ENCODE results near the gene ZNF692. TPM values are rescaled to one million over a fixed set of nuclear protein-coding genes. Genes with fewer than 3 reads are reported as not detected.

The ZNF692 gene, protein sequence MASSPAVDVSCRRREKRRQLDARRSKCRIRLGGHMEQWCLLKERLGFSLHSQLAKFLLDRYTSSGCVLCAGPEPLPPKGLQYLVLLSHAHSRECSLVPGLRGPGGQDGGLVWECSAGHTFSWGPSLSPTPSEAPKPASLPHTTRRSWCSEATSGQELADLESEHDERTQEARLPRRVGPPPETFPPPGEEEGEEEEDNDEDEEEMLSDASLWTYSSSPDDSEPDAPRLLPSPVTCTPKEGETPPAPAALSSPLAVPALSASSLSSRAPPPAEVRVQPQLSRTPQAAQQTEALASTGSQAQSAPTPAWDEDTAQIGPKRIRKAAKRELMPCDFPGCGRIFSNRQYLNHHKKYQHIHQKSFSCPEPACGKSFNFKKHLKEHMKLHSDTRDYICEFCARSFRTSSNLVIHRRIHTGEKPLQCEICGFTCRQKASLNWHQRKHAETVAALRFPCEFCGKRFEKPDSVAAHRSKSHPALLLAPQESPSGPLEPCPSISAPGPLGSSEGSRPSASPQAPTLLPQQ
- total RNA-seq (2022) = 48.5 and 58.4 TPM in 2 replicates
- percentile 77 among the genes with signal in this experiment for Bru-seq, nascent RNA
- BruChase-seq, experiment 1, labeled RNA remaining after a 2-hour chase = percentile 80 among the genes with signal in this experiment
- percentile 82 among the genes with signal in this experiment for BruChase-seq, experiment 2, labeled RNA remaining after a 6-hour chase
- long read RNA-seq, transcript ZNF692-201 (12 exons, 1,931 nt) = major isoform, 8 of 52 reads
- long read RNA-seq, partial matches to known transcripts = 7 of 52 reads
- long read RNA-seq, other reads (novel, unspliced or antisense) = 35 of 52 reads

DNA sequence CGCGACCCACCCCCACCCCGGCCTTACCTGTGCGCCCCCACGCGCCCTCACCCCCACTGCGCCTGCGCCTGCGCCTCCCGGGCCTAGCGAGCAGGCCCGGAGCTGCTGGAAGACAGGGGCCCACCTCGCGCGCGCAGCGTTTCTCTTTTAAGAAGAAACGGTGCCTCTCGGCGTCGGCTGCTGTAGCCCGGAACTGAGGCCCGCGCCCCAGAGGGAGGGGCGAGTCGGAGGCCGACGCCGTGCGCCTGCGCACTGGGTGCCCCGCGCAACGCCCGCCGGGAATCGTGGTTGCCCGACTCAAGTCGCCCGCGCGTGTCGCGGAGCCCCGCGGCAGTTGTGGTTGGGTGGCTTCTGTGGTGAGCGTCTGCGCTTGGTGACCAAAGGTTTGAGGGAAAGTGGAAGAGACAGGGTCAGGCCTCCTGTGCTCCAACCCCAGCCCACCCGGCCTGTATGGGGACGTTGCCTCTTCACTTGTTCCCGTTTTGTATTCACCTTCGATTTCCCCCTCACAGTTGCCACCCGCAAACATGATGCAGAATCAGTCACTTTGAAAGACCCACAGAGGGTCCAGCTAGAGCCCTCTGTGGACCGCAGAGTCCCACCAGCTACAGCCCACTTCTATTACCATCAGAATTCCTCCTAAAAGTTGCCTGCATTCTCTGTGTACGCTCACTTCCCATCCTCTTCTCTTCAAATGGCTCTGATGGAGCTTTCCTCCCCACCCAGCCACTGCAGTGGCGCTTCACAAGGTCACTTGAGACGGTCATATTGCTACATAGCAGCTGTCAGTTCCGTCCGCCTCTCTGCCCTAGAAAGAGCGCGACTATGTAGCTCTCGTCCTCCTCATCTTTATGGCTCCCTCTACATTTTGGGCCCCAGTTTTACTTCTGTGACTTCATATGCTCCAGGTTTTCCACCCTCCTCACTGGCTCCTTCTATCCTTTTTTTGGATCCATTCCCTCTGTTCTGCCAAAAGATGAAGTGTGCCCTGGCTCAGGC is at the start of gene ZNF692:
Gene ZNF692, minus strand, starts transcription at position 195 of the 999 bp plus-strand sequence. CDS start 776 bp downstream, outside the sequence.
- intact Hi-C loops (cut with micrococcal nuclease; ENCODE audit: unreplicated experiment) = loop anchor here (1.0 kb wide), 4 partner anchors 14 to 47 kb away; partner anchors contain the start of genes PGBD2 and ZNF672
- H3K4me1 ChIP-seq = peaks cover 25% of the 10 kb centered on the region

DNA sequence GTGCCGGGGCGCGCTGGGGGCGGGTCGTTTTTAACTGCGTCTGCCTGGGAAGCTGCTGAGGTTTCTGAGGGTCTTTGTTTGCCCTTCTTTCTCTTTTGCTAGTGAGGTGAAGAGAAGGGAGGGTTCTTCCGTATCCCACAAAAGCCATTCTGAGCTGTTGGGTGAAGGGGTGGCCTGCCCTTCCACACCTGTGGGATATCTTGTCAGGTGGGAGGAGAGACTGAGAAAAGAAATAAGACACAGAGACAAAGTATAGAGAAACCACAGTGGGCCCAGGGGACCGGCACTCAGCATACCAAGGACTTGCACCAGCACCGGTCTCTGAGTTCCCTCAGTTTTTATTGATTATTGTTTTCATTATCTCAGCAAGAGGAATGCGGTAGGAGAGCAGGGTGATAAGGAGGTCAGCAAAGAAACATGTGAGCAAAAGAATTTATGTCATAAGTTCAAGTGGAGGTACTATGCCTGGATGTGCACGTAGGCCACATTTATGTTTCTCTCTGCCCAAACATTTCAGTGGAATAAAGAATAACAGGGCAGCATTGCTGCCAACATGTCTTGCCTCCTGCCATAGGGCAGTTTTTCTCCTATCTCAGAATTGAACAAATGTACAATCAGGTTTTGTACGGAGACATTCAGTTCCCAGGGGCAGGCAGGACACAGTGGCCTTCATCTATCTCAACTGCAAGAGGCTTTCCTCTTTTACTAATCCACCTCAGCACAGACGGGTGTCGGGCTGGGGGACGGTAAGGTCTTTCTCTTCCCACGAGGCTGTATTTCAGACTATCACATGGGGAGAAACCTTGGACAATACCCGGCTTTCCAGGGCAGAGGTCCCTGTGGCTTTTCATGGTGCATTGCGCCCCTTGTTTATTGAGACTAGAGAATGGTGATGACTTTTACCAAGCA is 48.1 kb upstream of the ZNF692 start:
- peaks cover 8% of the 10 kb centered on the region for H3K36me3 Mint-ChIP-seq (ENCODE audit: insufficient read depth, unreplicated experiment)
- peak overlapping the region; percentile 95 for H3K27ac Mint-ChIP-seq (ENCODE audit: unreplicated experiment)
- ChIA-PET CTCF (interaction anchor here (0.6 to 0.7 kb wide), 6 partner anchors 10 to 1584 kb away, joined by 3 to 6 read pairs (median 4); partner anchors contain the start of gene ZNF692), POLR2A (interaction anchor here (0.5 to 1.7 kb wide), 5 partner anchors 21 to 81 kb away, joined by 3 to 10 read pairs (median 9); partner anchors contain the start of genes ZNF672 and ZNF692)
- H3K4me1 Mint-ChIP-seq (ENCODE audit: low read depth, unreplicated experiment) = peaks cover 17% of the 10 kb centered on the region
- no peaks in the 10 kb centered on the region for H3K27me3 Mint-ChIP-seq (ENCODE audit: insufficient read depth, unreplicated experiment)
- intact Hi-C loops (cut with micrococcal nuclease; ENCODE audit: unreplicated experiment) = loop anchor here (1.0 to 2.0 kb wide), 7 partner anchors 16 to 81 kb away; partner anchors contain the start of gene ZNF672
- TF ChIP-seq, protein P1, sequence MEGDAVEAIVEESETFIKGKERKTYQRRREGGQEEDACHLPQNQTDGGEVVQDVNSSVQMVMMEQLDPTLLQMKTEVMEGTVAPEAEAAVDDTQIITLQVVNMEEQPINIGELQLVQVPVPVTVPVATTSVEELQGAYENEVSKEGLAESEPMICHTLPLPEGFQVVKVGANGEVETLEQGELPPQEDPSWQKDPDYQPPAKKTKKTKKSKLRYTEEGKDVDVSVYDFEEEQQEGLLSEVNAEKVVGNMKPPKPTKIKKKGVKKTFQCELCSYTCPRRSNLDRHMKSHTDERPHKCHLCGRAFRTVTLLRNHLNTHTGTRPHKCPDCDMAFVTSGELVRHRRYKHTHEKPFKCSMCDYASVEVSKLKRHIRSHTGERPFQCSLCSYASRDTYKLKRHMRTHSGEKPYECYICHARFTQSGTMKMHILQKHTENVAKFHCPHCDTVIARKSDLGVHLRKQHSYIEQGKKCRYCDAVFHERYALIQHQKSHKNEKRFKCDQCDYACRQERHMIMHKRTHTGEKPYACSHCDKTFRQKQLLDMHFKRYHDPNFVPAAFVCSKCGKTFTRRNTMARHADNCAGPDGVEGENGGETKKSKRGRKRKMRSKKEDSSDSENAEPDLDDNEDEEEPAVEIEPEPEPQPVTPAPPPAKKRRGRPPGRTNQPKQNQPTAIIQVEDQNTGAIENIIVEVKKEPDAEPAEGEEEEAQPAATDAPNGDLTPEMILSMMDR (IDR thresholded peaks at IDR 0.05; ENCODE audit: insufficient read depth in 1 of 2, low read depth in 1 of 2, low read length in 1 of 2, severe bottlenecking in 1 of 2, unreplicated experiment in 1 of 2) = no peak
- Histone ChIP-seq H3K4me3 (ENCODE audit: low read depth, low read length) (peak overlapping the region; percentile 73), H3K27me3 (replicated peaks; ENCODE audit: control insufficient read depth, insufficient read depth, low read length) (no peaks in the 10 kb centered on the region), H3K36me3 (ENCODE audit: control insufficient read depth, insufficient read depth, low read length) (no peaks in the 10 kb centered on the region), H3K9me3 (no peaks in the 10 kb centered on the region), H3K4me1 (peaks cover 9% of the 10 kb centered on the region)
- DNase-seq = peak in 1 of 2 experiments; percentile 40
- H3K9me3 Mint-ChIP-seq (ENCODE audit: unreplicated experiment) = no peaks in the 10 kb centered on the region
- peak overlapping the region; percentile 87 for H3K4me3 Mint-ChIP-seq (ENCODE audit: unreplicated experiment)
- TSS peak; percentile 72 for BruUV-seq (replicated peaks)

More for the DNA sequence above, at the start of gene ZNF692:
- peak; percentile 97 for DNase-seq
- Mint-ChIP-seq H3K9me3 (ENCODE audit: unreplicated experiment) (no peaks in the 10 kb centered on the region), H3K27ac (ENCODE audit: unreplicated experiment) (peak within 1 kb of the TSS; percentile 87), H3K27me3 (ENCODE audit: insufficient read depth, unreplicated experiment) (no peaks in the 10 kb centered on the region), H3K4me1 (ENCODE audit: low read depth, unreplicated experiment) (peaks cover 16% of the 10 kb centered on the region), H3K4me3 (ENCODE audit: unreplicated experiment) (peak within 1 kb of the TSS; percentile 91), H3K36me3 (ENCODE audit: insufficient read depth, unreplicated experiment) (peaks cover 21% of the 10 kb centered on the region)
- H3K9me3 ChIP-seq = no peaks in the 10 kb centered on the region
- peak within 1 kb of the TSS; percentile 71 for H3K4me3 ChIP-seq (ENCODE audit: low read depth, low read length)
- ChIA-PET CTCF (interaction anchor here (0.6 to 2.4 kb wide), 7 partner anchors 14 to 48 kb away, joined by 3 to 20 read pairs (median 5); partner anchors contain the start of genes PGBD2, SH3BP5L and ZNF672), POLR2A (interaction anchor here (0.5 to 3.5 kb wide), 6 partner anchors 14 to 51 kb away, joined by 4 to 38 read pairs (median 7); partner anchors contain the start of genes PGBD2, SH3BP5L and ZNF672)
- no TSS peak for BruUV-seq (replicated peaks)
- TF ChIP-seq, protein P1 (IDR thresholded peaks at IDR 0.05; ENCODE audit: insufficient read depth in 1 of 2, low read depth in 1 of 2, low read length in 1 of 2, severe bottlenecking in 1 of 2, unreplicated experiment in 1 of 2) = no peak
- no peaks in the 10 kb centered on the region; the same call in 1 of the 2 replicates for H3K36me3 ChIP-seq (ENCODE audit: control insufficient read depth, insufficient read depth, low read length)
- H3K27me3 ChIP-seq (replicated peaks; ENCODE audit: control insufficient read depth, insufficient read depth, low read length) = no peaks in the 10 kb centered on the region
